GM12865 (cell line): ENCODE measurements around the gene SMAGP.
"Not testable (repeated sequence)": the region's sequence is repeated elsewhere in the genome, so short reads cannot be mapped to it uniquely, and the experiment has no call there.

Experiments used
- DNase-seq: peaks from one replicate; pipeline ENCODE4 v3.0.0; 2010; ENCODE audit warnings: low read depth
- H3K4me3 ChIP-seq: 2 replicates; pipeline ENCODE4 v1.5.1; 2011; ENCODE audit warnings: mild to moderate bottlenecking, low read depth, low read length, control low read depth
- TF ChIP-seq, protein P1 (sequence below): IDR thresholded peaks from 2 replicates; pipeline ENCODE4 v1.5.1; 2011; ENCODE audit warnings: low read length, control low read depth, low read depth, inconsistent platforms; ENCODE audit not compliant: insufficient read depth; ENCODE audit errors: missing control alignments

SMAGP gene

DNA sequence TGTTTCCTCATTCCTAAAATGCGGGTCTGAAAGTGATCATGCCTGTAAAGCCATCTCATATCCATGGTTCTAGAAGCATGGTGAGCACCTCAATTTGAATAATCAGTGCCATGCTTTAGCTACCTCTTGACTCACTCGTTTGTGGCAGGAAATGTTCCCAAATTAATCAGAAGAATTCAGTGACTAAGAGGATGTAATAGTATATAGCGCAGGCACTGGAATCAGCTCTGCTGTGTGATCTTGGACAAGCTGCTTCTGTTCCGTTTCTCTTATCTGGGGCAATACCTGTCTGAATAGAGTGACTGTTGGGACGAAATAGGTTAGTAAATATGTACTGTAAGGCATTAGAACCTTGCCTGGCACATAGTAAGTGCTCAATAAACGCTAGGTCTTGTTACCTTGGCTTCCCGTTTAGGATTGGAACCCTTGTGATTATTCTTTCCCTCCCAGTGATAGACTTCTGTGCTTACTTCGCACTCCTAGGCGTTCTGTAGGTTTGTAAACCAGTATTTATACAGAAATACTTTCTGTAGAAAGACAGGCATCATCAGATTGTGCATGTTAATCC, 820 bp upstream of the SMAGP start:
- TF ChIP-seq, protein P1, sequence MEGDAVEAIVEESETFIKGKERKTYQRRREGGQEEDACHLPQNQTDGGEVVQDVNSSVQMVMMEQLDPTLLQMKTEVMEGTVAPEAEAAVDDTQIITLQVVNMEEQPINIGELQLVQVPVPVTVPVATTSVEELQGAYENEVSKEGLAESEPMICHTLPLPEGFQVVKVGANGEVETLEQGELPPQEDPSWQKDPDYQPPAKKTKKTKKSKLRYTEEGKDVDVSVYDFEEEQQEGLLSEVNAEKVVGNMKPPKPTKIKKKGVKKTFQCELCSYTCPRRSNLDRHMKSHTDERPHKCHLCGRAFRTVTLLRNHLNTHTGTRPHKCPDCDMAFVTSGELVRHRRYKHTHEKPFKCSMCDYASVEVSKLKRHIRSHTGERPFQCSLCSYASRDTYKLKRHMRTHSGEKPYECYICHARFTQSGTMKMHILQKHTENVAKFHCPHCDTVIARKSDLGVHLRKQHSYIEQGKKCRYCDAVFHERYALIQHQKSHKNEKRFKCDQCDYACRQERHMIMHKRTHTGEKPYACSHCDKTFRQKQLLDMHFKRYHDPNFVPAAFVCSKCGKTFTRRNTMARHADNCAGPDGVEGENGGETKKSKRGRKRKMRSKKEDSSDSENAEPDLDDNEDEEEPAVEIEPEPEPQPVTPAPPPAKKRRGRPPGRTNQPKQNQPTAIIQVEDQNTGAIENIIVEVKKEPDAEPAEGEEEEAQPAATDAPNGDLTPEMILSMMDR: no peak
- DNase-seq: no peak
- peak overlapping the region; percentile 85 for H3K4me3 ChIP-seq

- TF ChIP-seq, protein P1: peak; percentile 28
- peak; percentile 44 for DNase-seq
- no peak overlapping the region; the same call in 1 of the 2 replicates for H3K4me3 ChIP-seq
These were observed 795 bp downstream of the SMAGP start for GRCh38 chr12:51269174-51270066.

DNA sequence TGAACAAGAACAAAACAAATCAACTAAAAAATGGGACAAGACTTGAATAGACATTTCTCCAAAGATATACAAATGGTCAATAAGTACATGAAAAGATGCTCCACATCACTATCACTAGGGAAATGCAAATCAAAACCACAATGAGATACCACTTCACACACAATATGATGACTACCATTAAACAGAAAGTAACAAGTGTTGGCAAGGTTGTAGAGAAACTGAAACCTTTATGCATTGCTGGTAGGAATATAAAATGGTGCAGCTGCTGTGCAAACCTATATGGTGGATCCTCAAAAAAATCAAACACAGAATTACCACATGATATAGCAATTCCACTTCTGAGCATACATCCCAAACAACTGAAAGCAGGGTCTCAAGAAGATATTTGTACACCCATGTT, 5.2 kb downstream of the SMAGP start:
- DNase-seq: peak; percentile 55
- no peak overlapping the region for H3K4me3 ChIP-seq
- TF ChIP-seq, protein P1: no peak

GRCh38 chr12:51264297-51264696, 5.9 kb downstream of the SMAGP start:
- TF ChIP-seq, protein P1: no peak
- no peak for DNase-seq
- no peak overlapping the region for H3K4me3 ChIP-seq

GRCh38 chr12:51263341-51263740, 6.9 kb downstream of the SMAGP start:
- no peak overlapping the region for H3K4me3 ChIP-seq
- TF ChIP-seq, protein P1: no peak
- no peak for DNase-seq

DNA sequence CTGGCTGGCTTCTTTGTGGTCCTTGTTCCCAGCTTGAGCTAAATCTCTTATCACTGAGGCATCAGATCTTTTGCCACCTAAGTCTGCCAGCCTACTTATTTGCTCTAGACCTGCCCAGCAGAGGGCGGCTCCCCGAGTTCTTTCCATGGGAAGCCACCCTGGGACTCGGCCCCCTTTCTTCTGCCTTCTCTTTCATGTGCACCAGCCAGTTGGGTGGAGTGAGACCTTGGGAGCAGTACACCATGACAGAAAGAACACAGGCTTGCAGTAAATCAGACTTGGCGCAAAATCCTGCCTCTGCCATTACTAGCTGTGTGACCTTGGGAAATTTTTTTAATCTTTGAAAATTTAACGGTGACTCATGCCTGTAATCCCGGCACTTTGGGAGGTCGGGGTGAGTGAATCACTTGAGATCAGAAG, 7.4 kb downstream of the SMAGP start:
- TF ChIP-seq, protein P1: peak; percentile 12
- peak; percentile 34 for DNase-seq
- H3K4me3 ChIP-seq: no peak overlapping the region

DNA sequence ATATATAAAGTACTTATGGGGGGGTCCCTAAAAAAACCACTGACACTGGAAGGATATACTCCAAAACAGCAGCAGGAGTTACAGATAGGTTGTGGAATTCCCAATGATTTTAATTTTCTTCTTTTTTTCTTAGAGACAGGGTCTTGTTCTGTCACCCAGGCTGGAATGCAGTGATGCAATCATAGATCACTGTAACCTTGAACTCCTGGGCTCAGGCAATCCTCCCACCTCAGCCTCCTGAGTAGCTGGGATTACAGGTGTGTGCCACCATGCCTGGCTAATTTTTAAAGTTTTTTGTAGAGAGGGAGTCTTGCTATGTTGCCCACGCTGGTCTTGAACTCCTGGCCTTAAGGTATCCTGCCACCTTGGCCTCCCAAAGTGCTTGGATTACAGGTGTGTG, 10.6 kb downstream of the SMAGP start:
- DNase-seq, H3K4me3 ChIP-seq: not testable (repeated sequence)
